K562 (cell line): ENCODE results near the gene PRDX6.

Source experiments
- CBX2 ChIP-seq: fragments of 200-600 bp; sonication (generic); IDR thresholded peaks from one replicate; pipeline ENCODE4 v1.6.1; 2012; ENCODE audit warnings: mild to moderate bottlenecking, low read length, inconsistent platforms; ENCODE audit not compliant: insufficient read depth, poor library complexity, severe bottlenecking
- CTCF ChIP-seq, 3 experiments: IDR thresholded peaks in 2 of 3; conservative IDR thresholded peaks in 1 of 3; 2 replicates each; pipeline ENCODE4 v1.5.1; 2011 to 2012; ENCODE audit warnings: low read length in 3 of 3, mild to moderate bottlenecking in 3 of 3, control low read depth in 2 of 3, improper control_type of control experiment in 1 of 3, inconsistent platforms in 1 of 3, low read depth in 1 of 3, mixed read lengths in 1 of 3, moderate library complexity in 1 of 3; ENCODE audit not compliant: insufficient read depth in 2 of 3
- ELF4 ChIP-seq: fragments of 450-650 bp; formaldehyde crosslinking; IDR thresholded peaks from 2 replicates; pipeline ENCODE4 v1.4.0; 2022; ENCODE audit warnings: missing genetic modification characterization
- EP400 ChIP-seq: fragments of 450-650 bp; IDR thresholded peaks from 2 replicates; pipeline ENCODE4 v1.6.1; 2017; ENCODE audit warnings: antibody characterized with exemption, mild to moderate bottlenecking, moderate library complexity
- FUS ChIP-seq: fragments of 200-400 bp; formaldehyde crosslinking; optimal IDR thresholded peaks from 2 replicates; pipeline ENCODE3; 2017; ENCODE audit warnings: low read depth, low read length
- GABPA ChIP-seq: fragments of 200-800 bp; sonication (Bioruptor generic); conservative IDR thresholded peaks from 2 replicates; pipeline ENCODE4 v1.6.1; 2016; ENCODE audit warnings: low read depth, missing genetic modification characterization, missing compliant biosample characterization
- POLR2AphosphoS5 ChIP-seq: IDR thresholded peaks from 2 replicates; pipeline ENCODE4 v1.6.1; 2011; ENCODE audit warnings: mild to moderate bottlenecking, low read depth, low read length, moderate library complexity; ENCODE audit not compliant: control insufficient read depth, insufficient read depth
- SLC30A9 ChIP-seq: fragments of 250-450 bp; sonication (Bioruptor Pico); IDR thresholded peaks from 2 replicates; pipeline ENCODE4 v1.8.0; 2022; ENCODE audit warnings: mild to moderate bottlenecking, moderate library complexity
- SMARCE1 ChIP-seq: fragments of 450-650 bp; IDR thresholded peaks from 2 replicates; pipeline ENCODE4 v1.7.1; 2016; ENCODE audit warnings: mild to moderate bottlenecking
- TARDBP ChIP-seq: fragments of 450-650 bp; IDR thresholded peaks from 2 replicates; pipeline ENCODE4 v1.6.1; 2016
- USF2 ChIP-seq: sonication (generic); formaldehyde crosslinking; IDR thresholded peaks from 2 replicates; pipeline ENCODE4 v1.5.0; 2020; ENCODE audit warnings: missing genetic modification reagents
- ZKSCAN1 ChIP-seq: fragments of 150-350 bp; IDR thresholded peaks from 2 replicates; pipeline ENCODE4 v1.6.1; 2016; ENCODE audit warnings: low read depth, low read length
- TF ChIP-seq, protein P1 (sequence below), 3 experiments: fragments of 200-800 bp in 1 of 3; fragments of 250-450 bp in 1 of 3; fragments of 450-650 bp in 1 of 3; sonication (Bioruptor Pico) in 1 of 3; sonication (Bioruptor generic) in 1 of 3; formaldehyde crosslinking in 1 of 3; IDR thresholded peaks; 2 replicates each; pipeline versions ENCODE4 v1.6.1 to v1.8.0; 2016 to 2022; ENCODE audit warnings: mild to moderate bottlenecking in 2 of 3, missing genetic modification characterization in 2 of 3, missing compliant biosample characterization in 1 of 3, moderate library complexity in 1 of 3
- TF ChIP-seq, protein P2 (sequence below): fragments of 250-450 bp; sonication (Bioruptor Pico); IDR thresholded peaks from 2 replicates; pipeline ENCODE4 v1.8.0; 2021; ENCODE audit warnings: moderate library complexity, mild to moderate bottlenecking, inconsistent platforms

DNA sequence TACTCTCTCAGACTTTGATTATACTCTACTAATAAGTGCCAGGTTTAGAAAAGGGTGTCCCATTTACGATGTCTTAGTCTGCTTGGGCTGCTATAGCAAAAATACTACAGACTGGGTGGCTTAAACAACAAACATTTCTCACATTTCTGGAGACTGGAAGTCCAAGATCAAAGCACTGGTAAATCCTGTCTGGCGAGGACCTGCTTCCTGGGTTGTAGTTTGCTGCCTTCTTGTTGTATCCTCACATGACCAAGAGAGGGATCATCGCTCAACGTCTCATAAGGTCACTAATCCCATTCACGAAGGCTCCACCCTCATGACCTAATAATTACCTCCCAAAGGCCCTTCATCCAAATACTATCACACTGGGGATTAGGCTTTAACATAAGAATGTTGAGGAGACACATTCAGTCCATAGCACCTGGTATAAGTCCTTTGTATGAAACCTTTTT, 12.0 kb downstream of the PRDX6 start:
- TF ChIP-seq CTCF (IDR thresholded peaks at IDR 0.05 in 2 of 3, conservative IDR thresholded peaks at IDR 0.05 in 1 of 3; ENCODE audit: insufficient read depth in 2 of 3, low read depth in 1 of 3, low read length in 3 of 3) = peak; percentile 34 to 47 (median 45); a peak in 3 of 6 replicates
- TF ChIP-seq SMARCE1 = no peak
- TF ChIP-seq GABPA (tag) = no peak
- peak; percentile 66 for TF ChIP-seq POLR2AphosphoS5
- TF ChIP-seq FUS = no peak
- TF ChIP-seq, protein P1, sequence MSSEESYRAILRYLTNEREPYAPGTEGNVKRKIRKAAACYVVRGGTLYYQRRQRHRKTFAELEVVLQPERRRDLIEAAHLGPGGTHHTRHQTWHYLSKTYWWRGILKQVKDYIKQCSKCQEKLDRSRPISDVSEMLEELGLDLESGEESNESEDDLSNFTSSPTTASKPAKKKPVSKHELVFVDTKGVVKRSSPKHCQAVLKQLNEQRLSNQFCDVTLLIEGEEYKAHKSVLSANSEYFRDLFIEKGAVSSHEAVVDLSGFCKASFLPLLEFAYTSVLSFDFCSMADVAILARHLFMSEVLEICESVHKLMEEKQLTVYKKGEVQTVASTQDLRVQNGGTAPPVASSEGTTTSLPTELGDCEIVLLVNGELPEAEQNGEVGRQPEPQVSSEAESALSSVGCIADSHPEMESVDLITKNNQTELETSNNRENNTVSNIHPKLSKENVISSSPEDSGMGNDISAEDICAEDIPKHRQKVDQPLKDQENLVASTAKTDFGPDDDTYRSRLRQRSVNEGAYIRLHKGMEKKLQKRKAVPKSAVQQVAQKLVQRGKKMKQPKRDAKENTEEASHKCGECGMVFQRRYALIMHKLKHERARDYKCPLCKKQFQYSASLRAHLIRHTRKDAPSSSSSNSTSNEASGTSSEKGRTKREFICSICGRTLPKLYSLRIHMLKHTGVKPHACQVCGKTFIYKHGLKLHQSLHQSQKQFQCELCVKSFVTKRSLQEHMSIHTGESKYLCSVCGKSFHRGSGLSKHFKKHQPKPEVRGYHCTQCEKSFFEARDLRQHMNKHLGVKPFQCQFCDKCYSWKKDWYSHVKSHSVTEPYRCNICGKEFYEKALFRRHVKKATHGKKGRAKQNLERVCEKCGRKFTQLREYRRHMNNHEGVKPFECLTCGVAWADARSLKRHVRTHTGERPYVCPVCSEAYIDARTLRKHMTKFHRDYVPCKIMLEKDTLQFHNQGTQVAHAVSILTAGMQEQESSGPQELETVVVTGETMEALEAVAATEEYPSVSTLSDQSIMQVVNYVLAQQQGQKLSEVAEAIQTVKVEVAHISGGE (CRISPR knock-in tag; IDR thresholded peaks at IDR 0.05) = no peak
- no peak for TF ChIP-seq ELF4 (CRISPR knock-in tag)
- TF ChIP-seq CBX2 = no peak
- no peak for TF ChIP-seq EP400
- no peak for TF ChIP-seq SLC30A9 (CRISPR knock-in tag)
- no peak for TF ChIP-seq TARDBP
- TF ChIP-seq, protein P2, sequence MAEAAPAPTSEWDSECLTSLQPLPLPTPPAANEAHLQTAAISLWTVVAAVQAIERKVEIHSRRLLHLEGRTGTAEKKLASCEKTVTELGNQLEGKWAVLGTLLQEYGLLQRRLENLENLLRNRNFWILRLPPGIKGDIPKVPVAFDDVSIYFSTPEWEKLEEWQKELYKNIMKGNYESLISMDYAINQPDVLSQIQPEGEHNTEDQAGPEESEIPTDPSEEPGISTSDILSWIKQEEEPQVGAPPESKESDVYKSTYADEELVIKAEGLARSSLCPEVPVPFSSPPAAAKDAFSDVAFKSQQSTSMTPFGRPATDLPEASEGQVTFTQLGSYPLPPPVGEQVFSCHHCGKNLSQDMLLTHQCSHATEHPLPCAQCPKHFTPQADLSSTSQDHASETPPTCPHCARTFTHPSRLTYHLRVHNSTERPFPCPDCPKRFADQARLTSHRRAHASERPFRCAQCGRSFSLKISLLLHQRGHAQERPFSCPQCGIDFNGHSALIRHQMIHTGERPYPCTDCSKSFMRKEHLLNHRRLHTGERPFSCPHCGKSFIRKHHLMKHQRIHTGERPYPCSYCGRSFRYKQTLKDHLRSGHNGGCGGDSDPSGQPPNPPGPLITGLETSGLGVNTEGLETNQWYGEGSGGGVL = no peak
- no peak for TF ChIP-seq ZKSCAN1
- TF ChIP-seq USF2 = no peak
